Measurements from ENCODE around the gene C14orf93.

Gene C14orf93

GRCh38 chr14:23045419-23046357, 35.7 kb upstream of the C14orf93 start:
- DNase-seq: no peak

DNA sequence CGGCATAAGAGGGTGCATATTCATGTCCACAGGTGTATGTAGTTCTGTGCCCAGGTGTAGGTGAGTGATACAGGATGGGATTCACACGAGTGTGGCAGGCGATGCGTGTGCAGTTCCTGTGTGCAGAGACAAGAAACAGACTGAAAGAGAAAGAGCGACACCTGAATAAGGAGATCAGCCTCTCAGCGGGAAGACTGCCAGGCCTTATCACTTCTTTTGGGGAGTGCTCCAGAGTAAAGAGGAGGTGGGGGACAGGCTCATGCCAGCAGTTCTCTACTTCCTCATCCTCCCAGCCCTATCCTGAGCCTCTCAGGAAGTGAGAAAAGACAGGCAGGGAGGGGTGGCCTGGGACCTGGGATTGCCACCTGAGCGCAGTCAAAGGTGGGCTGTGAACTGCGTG, 34.9 kb upstream of the C14orf93 start:
- DNase-seq: no peak

GRCh38 chr14:23043754-23044153, 33.8 kb upstream of the C14orf93 start:
- DNase-seq: no peak

- DNase-seq: no peak
Measured at GRCh38 chr14:23043145-23043544, 33.2 kb upstream of the C14orf93 start.

DNA sequence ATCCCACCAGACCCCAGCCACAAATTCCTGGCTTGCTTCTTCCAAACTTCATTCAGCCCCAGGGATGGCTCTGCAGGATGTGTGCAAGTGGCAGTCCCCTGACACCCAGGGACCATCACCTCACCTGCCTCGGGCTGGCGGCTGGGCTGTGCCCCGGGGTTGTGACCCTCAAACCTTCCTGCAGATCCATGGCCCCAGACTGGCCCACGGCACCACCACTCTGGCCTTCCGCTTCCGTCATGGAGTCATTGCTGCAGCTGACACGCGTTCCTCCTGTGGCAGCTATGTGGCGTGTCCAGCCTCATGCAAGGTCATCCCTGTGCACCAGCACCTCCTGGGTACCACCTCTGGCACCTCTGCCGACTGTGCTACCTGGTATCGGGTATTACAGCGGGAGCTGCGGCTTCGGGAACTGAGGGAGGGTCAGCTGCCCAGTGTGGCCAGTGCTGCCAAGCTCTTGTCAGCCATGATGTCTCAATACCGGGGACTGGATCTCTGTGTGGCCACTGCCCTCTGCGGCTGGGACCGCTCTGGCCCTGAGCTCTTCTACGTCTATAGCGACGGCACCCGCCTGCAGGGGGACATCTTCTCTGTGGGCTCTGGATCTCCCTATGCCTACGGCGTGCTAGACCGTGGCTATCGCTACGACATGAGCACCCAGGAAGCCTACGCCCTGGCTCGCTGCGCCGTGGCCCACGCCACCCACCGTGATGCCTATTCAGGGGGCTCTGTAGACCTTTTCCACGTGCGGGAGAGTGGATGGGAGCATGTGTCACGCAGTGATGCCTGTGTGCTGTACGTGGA, 32.4 kb upstream of the C14orf93 start, which contains the start of gene PSMB11:
Gene PSMB11 (plus strand): TSS at position 51 of the 804 bp plus-strand sequence. CDS start 14 bp downstream, at position 65.
- DNase-seq: no peak

DNA sequence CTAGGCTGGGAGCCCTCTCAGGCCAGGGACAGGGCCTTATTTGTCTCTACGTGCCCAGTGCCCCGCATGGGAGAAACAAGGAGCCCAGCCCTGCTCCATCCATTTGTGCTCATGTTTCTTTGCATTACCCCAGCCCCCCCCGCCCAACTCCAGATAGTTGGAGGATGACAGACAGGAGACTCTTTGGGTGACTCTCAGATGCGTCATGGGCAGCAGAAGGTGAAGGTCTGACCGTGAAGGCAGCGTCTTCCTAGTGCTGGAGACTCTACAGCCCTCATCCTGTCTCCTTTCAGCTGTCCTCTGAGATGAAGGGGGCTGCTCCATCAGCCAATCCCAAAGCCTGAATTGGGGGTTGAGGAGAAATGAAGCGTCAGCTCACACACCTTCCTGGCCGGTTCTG, 31.8 kb upstream of the C14orf93 start:
- no peak for DNase-seq

DNA sequence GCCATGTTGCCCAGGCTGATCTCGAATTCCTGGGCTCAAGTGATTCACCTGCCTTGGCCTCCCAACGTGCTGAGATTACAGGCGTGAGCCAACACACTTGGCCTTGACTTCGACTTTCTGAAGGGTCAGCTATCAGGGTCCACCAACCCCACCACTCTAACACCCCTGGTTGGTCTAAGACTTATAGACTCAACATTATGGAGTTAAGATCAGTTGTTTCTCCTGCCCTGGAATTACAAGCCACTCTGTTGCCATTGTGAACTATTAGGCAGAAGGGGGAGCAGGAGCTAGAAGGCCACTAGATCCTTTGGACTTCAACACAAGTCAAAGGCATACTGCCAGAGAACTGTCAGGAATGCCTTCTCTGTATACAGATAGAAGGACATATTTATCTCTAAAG, 30.2 kb upstream of the C14orf93 start:
- DNase-seq: no peak

- no peak for DNase-seq
Measured at GRCh38 chr14:23035303-23036144, 25.6 kb upstream of the C14orf93 start.

DNA sequence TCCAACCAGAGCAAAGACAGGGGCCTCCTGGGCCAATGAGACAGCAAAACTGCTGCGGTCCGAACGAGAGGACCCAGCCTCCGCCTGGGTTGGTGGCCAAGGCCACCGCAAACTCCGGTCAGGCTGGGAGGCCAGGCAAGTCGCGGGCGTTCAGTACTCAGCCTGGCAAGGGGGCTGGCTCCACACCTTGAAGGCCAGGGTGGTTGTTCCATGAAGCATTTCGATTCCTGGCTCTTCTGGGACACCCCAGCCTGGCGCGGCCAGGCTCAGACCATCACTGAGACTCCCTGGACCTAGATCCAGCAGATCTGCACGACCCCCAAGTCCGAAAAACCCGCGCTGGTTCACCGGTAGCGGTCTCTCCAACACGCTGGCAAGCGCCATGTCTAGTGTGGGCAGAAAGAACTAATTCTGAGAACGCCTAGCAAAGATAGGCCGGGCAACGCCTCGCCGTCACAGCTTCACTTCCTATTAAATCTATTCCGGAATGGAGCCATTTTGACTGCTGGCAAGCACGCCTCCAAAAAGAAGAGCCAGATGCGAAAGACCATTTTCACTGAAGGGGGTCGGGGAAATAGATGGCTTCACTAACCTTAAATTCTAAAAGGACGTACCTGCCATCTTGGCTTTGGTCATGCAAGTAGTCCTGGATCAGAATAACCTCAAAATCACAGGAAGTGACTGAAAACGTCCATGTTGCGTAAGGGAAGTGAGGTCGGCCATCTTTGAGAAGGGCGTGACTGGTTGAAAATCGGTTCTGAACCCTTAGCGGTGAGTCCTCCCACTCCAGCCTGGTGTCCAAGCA, 24.8 kb upstream of the C14orf93 start, which contains the start of gene PSMB5:
Gene PSMB5 (minus strand): TSS at position 403 of the 805 bp plus-strand sequence. CDS start 19 bp downstream, at position 384.
- DNase-seq: no peak

DNA sequence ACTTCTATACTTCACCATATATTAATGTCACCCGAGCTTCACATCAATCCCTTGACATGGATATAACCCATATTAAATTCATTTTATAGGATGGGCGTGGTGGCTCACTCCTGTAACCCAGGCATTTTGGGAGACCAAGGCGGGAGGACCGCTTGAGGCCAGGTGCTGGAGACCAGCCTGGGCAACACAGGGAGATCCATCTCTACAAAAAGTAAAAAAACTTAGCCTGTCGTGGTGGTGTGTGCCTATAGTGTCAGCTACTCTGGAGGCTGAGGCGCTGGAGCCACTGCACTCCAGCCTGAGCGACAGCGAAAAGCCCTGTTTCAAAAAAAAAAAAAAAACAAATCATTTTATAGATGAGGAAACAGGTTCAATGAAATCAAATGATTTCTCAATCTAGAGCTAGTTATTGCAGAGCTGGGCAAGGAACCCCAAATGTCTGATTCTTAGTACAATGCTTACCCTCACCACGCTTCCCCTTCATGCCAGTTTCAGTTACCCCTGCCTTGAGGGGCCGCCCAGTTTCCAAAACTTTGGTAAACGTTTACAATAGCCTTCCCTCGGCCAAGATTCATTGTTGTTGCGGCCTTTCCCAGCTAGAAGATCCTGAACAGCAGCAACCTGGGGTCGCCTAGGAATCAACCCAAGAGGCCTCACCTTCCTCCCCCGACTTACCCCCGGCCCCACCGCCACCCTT, 24.0 kb upstream of the C14orf93 start:
- DNase-seq: no peak

GRCh38 chr14:23033251-23033727, 23.3 kb upstream of the C14orf93 start:
- no peak for DNase-seq

GRCh38 chr14:23030936-23031335, 21.0 kb upstream of the C14orf93 start:
- no peak for DNase-seq

GRCh38 chr14:23028799-23029198, 18.9 kb upstream of the C14orf93 start:
- no peak for DNase-seq

- DNase-seq: no peak
Measured at GRCh38 chr14:23025151-23025814, 15.3 kb upstream of the C14orf93 start.

GRCh38 chr14:23024612-23025075, 14.7 kb upstream of the C14orf93 start:
- no peak for DNase-seq

- DNase-seq: no peak
Measured at GRCh38 chr14:23023795-23024152, 13.8 kb upstream of the C14orf93 start.

GRCh38 chr14:23023022-23023794, 13.3 kb upstream of the C14orf93 start:
- DNase-seq: no peak

DNA sequence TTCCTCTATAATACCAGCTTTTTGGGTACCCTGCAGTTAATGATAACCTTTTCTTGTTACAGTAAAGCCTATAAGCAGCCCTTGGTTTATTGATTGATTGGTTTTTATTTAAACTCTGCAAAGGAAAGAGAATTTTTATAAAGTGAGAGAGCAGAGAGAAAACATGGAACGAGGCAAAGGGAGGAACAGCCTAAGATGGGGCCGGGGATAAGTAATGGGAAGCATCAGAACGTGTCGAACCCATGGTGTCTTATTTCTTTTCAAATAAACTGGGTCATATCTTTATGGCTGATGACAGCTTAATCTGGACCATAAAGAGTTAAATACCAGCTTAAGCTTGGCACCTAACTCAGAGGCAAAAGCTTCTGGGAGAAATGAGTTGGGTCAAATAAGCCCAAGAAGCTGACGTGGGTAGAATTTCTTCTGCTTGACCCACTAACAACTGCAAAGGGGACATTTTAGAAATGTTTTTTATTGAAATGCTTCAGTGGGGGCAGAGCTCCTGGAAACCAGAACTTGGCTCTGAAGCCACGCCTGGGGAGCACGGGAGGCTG, 12.0 kb upstream of the C14orf93 start:
- no peak for DNase-seq

DNA sequence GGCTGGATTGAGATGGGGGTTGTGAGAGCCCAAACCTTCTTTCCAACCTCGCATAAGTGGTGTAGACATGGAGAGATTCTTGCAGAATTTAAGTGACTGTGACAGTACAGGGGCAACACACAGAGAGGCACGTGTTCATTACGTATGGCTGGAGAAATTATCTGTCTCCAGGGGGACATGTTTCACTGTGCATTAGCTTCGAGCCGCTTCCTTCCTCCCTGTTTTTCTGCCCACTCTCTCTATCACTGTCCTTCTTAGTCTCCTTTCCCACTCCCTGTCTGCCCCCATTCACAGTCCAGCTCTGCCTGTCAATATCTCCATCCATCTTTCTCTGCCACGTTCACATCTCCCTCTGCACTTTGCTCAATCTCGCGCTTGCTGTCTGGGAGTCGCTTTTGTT, 11.5 kb upstream of the C14orf93 start:
- DNase-seq: no peak

Data from NCI-H2081 treated with DMSO at 0.1 percent for 48 hours (cell line).